ENCODE data around the gene TCN2.

Gene TCN2

GRCh38 chr22:30634471-30635233, 27.7 kb downstream of the TCN2 start:
- H3K4me3 ChIP-seq (ENCODE audit: low read depth, low read length) = peak overlapping the region; percentile 41
- in situ Hi-C loops (cut with HindIII; ENCODE audit: low sequenced_read_pairs) = no loop called here
- DNase-seq (ENCODE audit: low read depth, low spot score) = peak; percentile 86
- TF ChIP-seq CTCF (IDR thresholded peaks at IDR 0.05; ENCODE audit: low read depth, low read length) = peak; percentile 93

GRCh38 chr22:30635273-30636225, 28.6 kb downstream of the TCN2 start, which contains the start of gene SLC35E4:
Gene SLC35E4 (plus strand): TSS chr22:30635781. CDS start chr22:30636451, 670 bp downstream.
- H3K4me3 ChIP-seq (ENCODE audit: low read depth, low read length) = peak within 1 kb of the TSS; percentile 44
- in situ Hi-C loops (cut with HindIII; ENCODE audit: low sequenced_read_pairs) = no loop called here
- peak; percentile 31 for TF ChIP-seq CTCF (IDR thresholded peaks at IDR 0.05; ENCODE audit: low read depth, low read length)
- DNase-seq (ENCODE audit: low read depth, low spot score) = peak; percentile 92

- H3K4me3 ChIP-seq (ENCODE audit: low read depth, low read length) = peak overlapping the region; percentile 44
- TF ChIP-seq CTCF (IDR thresholded peaks at IDR 0.05; ENCODE audit: low read depth, low read length) = no peak
- peak; percentile 8 for DNase-seq (ENCODE audit: low read depth, low spot score)
- in situ Hi-C loops (cut with HindIII; ENCODE audit: low sequenced_read_pairs) = no loop called here
Measured at GRCh38 chr22:30636226-30637077, 29.5 kb downstream of the TCN2 start.

DNA sequence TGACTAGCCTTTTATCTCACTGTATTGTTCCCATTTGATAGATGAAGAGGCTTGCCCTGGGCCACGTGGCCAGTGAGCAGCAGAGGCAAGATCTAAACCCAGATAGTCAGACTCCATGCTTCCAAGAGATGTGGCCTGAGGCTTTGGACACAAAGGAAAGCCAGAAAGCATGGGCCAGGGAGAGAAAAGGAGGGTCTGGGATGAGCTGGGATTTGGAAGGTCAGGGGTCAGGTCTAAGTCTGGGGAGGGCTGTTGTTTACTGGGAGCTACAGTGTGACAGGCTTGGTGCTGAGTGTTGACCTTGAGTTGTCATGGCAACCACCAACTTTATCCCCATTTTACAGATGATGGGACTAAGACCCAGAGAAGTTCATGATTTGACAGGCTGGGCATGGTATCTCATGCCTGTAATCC, 30.7 kb downstream of the TCN2 start:
- in situ Hi-C loops (cut with HindIII; ENCODE audit: low sequenced_read_pairs) = no loop called here
- peak overlapping the region; percentile 44 for H3K4me3 ChIP-seq (ENCODE audit: low read depth, low read length)
- TF ChIP-seq CTCF (IDR thresholded peaks at IDR 0.05; ENCODE audit: low read depth, low read length) = no peak
- no peak for DNase-seq (ENCODE audit: low read depth, low spot score)

DNA sequence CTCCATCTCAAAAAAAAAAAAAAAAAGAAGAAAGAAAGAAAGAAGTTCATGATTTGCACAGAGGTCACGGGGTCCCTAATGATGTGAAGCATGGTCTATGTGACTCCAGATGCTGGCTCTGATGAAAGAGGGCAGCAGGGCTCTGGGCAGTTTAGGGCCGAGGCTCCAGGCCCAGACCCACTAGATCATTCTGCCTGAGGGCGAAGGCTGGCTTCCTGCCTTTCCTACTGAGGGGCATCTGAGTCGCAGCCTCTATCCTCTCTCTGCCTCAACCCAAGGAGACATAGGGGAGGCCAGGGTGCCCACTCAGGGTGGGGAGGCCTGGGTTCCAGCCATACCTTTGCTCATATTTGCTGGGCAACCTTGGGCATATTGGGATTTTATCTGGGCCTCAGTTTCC, 33.4 kb downstream of the TCN2 start:
- in situ Hi-C loops (cut with HindIII; ENCODE audit: low sequenced_read_pairs) = no loop called here

More for the DNA sequence above, 33.4 kb downstream of the TCN2 start:
- no peak for TF ChIP-seq CTCF (IDR thresholded peaks at IDR 0.05; ENCODE audit: low read depth, low read length)
- H3K4me3 ChIP-seq (ENCODE audit: low read depth, low read length) = no peak overlapping the region
- DNase-seq (ENCODE audit: low read depth, low spot score) = no peak
